CD4-positive, CD25-positive, alpha-beta regulatory T cell (primary cell): ENCODE measurements around the gene VENTX. TPM values are rescaled to one million over a fixed set of nuclear protein-coding genes. Genes with fewer than 3 reads are reported as not detected.

ENCODE experiments used
- ATAC-seq, 2 donors: fragments of 150-1000 bp; cut with Tn5 transposase; one replicate each; pipeline ENCODE4 v1.10.0; 2021; ENCODE audit warnings: low read depth in 2 of 2, moderate number of reproducible peaks in 2 of 2, moderate library complexity in 1 of 2
- DNase-seq, 3 donors: peaks; one replicate each; pipeline versions ENCODE4 v3.0.0 to v3.0.0-alpha.2; 2012 to 2022; ENCODE audit warnings: mixed read lengths in 1 of 3
- H3K27ac ChIP-seq: one replicate; pipeline ENCODE4 v1.7.0; 2013; ENCODE audit warnings: mild to moderate bottlenecking, low read length; ENCODE audit not compliant: insufficient read depth, poor library complexity, severe bottlenecking
- H3K27me3 ChIP-seq: one replicate; pipeline ENCODE4 v1.7.0; 2013; ENCODE audit warnings: low read length; ENCODE audit not compliant: control insufficient read depth, insufficient read depth
- H3K36me3 ChIP-seq: one replicate; pipeline ENCODE4 v1.7.0; 2013; ENCODE audit warnings: mild to moderate bottlenecking, low read length, moderate library complexity; ENCODE audit not compliant: control insufficient read depth, insufficient read depth
- H3K4me1 ChIP-seq: 2 replicates; pipeline ENCODE4 v1.7.0; 2013; ENCODE audit warnings: mild to moderate bottlenecking, low read length; ENCODE audit not compliant: insufficient read depth, control insufficient read depth, poor library complexity, severe bottlenecking
- H3K4me3 ChIP-seq: one replicate; pipeline ENCODE4 v1.7.0; 2013; ENCODE audit warnings: low read depth, mild to moderate bottlenecking, low read length, moderate library complexity
- H3K9me3 ChIP-seq, 2 experiments: 1 replicate in 1 of 2; 2 replicates in 1 of 2; pipeline ENCODE4 v1.7.0; 2013; ENCODE audit warnings: low read length in 2 of 2, mild to moderate bottlenecking in 1 of 2, moderate library complexity in 1 of 2; ENCODE audit not compliant: control insufficient read depth in 2 of 2
- H3K27ac Mint-ChIP-seq, 3 donors: one replicate each; pipeline ENCODE4 v1.8.0; 2020 to 2022; ENCODE audit warnings: mild to moderate bottlenecking in 3 of 3, mixed read lengths in 3 of 3, moderate library complexity in 2 of 3
- H3K27me3 Mint-ChIP-seq: one replicate; pipeline ENCODE4 v1.8.0; 2022; ENCODE audit warnings: mild to moderate bottlenecking, mixed read lengths
- H3K36me3 Mint-ChIP-seq: one replicate; pipeline ENCODE4 v1.8.0; 2020; ENCODE audit warnings: mixed read lengths
- H3K4me1 Mint-ChIP-seq, 4 donors: one replicate each; pipeline ENCODE4 v1.8.0; 2020 to 2022; ENCODE audit warnings: mixed read lengths in 4 of 4, mild to moderate bottlenecking in 1 of 4
- H3K4me3 Mint-ChIP-seq, 4 donors: one replicate each; pipeline ENCODE4 v1.8.0; 2020 to 2022; ENCODE audit warnings: mild to moderate bottlenecking in 4 of 4, mixed read lengths in 4 of 4, moderate library complexity in 3 of 4
- H3K9me3 Mint-ChIP-seq, 7 donors: one replicate each; pipeline ENCODE4 v1.8.0; 2020 to 2022; ENCODE audit warnings: mixed read lengths in 7 of 7, mild to moderate bottlenecking in 3 of 7, moderate library complexity in 2 of 7
- polyA plus RNA-seq, 4 donors: library from polyadenylated mRNA; unstranded; fragments of 300-500 nt; fragmentation: Illumina TruSeq; gene quantifications; one replicate each; pipeline ENCODE4 v1.2.3, GENCODE V29; 2021
- total RNA-seq: library from RNA; stranded (reverse); gene quantifications from one replicate; pipeline ENCODE4 v1.2.3, GENCODE V29; 2022

VENTX gene
- total and polyA plus RNA-seq, 5 donors from 2014 or later = not detected

DNA sequence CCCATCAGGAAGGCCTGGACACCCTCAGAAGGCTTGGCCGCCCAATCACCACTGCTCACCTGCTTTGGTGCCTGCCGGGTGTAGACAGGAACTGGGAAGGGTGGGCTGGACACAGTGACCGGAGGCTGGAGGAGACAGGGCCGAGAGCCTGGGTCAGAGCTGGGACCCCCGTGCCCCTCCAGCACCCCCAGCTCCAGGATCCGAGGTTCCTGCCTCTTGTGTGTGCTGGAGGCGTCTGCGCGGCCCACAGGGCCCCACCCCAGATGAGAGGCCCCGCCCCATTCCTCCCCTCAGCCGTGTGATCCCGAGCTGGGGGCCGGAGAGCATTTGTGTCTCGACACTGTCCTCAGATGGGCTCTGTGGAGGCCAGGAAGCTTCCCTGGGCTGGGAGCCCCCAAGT, 29.6 kb downstream of the VENTX start:
- Histone ChIP-seq H3K27ac (no peak overlapping the region), H3K4me3 (no peak overlapping the region), H3K4me1 (peaks cover 32% of the 10 kb centered on the region), H3K36me3 (peaks cover 13% of the 10 kb centered on the region), H3K9me3 (no peaks in the 10 kb centered on the region), H3K27me3 (no peaks in the 10 kb centered on the region)
- ATAC-seq = no peak
- Mint-ChIP-seq H3K27ac (no peak overlapping the region), H3K4me3 (no peak overlapping the region), H3K27me3 (no peaks in the 10 kb centered on the region), H3K4me1 (peaks cover 0 to 33% (median 17%) of the 10 kb centered on the region in 4 donors), H3K36me3 (no peaks in the 10 kb centered on the region), H3K9me3 (no peaks in the 10 kb centered on the region)
- no peak for DNase-seq

DNA sequence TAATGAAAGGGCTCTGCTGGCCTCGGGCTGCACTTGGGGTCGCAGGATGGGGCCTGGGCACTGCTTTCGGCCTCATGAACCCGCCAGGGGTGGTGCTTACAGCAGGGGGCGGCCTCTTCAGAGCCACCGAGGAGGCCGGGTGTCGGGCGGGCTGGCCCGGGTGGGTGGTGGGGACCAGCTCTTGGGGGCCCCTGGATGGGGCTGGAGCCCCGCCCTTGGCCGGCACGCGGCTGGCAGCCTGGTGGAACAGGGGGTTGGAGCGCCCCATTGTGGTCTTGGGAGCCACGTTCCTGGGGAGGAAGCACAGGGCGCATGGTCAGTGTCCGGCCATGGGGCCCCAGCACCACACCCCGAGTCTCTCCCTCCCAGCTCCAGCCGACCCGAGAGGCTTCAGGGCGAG, 30.2 kb downstream of the VENTX start:
- Mint-ChIP-seq H3K4me3 (no peak overlapping the region), H3K27ac (no peak overlapping the region), H3K27me3 (no peaks in the 10 kb centered on the region), H3K36me3 (no peaks in the 10 kb centered on the region), H3K4me1 (peaks cover 0 to 29% (median 16%) of the 10 kb centered on the region in 4 donors), H3K9me3 (no peaks in the 10 kb centered on the region)
- Histone ChIP-seq H3K36me3 (peaks cover 13% of the 10 kb centered on the region), H3K4me1 (peaks cover 27% of the 10 kb centered on the region), H3K9me3 (no peaks in the 10 kb centered on the region), H3K27ac (no peak overlapping the region), H3K27me3 (no peaks in the 10 kb centered on the region), H3K4me3 (no peak overlapping the region)
- DNase-seq (no peak), ATAC-seq (no peak)

DNA sequence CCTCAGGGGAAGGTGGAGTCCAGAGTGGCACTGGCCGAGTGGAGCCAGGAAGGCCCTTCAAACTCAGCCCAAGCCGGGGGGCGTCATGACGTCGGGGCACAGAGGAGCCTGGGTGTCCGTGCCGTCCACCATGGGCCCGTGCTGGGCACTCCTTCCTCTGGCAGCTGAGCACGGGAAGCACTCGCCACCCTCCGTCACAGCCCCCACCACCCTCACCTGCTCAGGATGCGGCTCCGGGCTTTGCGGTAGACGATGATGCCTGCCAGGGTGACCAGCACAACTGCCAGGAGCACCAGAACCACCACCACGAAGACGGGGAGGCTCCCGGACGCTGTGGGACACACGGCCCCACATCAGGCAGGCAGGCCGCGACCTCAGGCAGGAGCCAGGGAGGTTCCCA, 30.9 kb downstream of the VENTX start:
- H3K4me1 ChIP-seq = peaks cover 20% of the 10 kb centered on the region
- no peak overlapping the region for H3K4me3 ChIP-seq
- Mint-ChIP-seq H3K27ac (no peak overlapping the region), H3K27me3 (no peaks in the 10 kb centered on the region), H3K4me1 (peaks cover 0 to 22% (median 13%) of the 10 kb centered on the region in 4 donors), H3K4me3 (no peak overlapping the region), H3K9me3 (no peaks in the 10 kb centered on the region), H3K36me3 (no peaks in the 10 kb centered on the region)
- ATAC-seq = no peak
- no peaks in the 10 kb centered on the region for H3K27me3 ChIP-seq
- peaks cover 19% of the 10 kb centered on the region for H3K36me3 ChIP-seq
- no peaks in the 10 kb centered on the region for H3K9me3 ChIP-seq
- H3K27ac ChIP-seq = no peak overlapping the region
- no peak for DNase-seq

DNA sequence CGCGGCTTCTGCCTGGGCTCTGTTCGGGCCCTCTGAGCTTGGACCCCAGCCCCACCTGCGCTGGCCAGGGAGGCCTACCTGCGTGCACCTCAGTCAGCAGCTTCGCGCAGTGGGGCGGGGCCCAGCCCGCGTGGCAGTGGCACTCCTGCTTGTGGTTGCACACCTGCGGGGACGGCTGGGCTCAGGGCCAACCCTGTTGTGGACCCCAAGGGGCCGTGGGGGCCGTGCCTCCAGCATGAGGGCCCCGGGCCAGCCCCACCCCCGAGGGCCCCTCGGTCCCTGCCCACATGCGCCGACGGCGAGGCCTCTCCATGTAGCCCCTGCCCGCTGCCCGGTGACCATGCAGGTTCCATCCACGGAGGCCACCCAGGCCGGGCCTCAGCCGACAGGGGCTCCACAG, 31.7 kb downstream of the VENTX start:
- Histone ChIP-seq H3K9me3 (no peaks in the 10 kb centered on the region), H3K4me3 (no peak overlapping the region), H3K4me1 (peaks cover 16% of the 10 kb centered on the region), H3K27ac (no peak overlapping the region), H3K27me3 (no peaks in the 10 kb centered on the region), H3K36me3 (peaks cover 19% of the 10 kb centered on the region)
- H3K4me1 Mint-ChIP-seq = peaks cover 0 to 15% (median 9%) of the 10 kb centered on the region in 4 donors
- no peaks in the 10 kb centered on the region for H3K36me3 Mint-ChIP-seq
- ATAC-seq (no peak), DNase-seq (no peak)
- no peak overlapping the region for H3K27ac Mint-ChIP-seq
- H3K27me3 Mint-ChIP-seq = no peaks in the 10 kb centered on the region
- H3K4me3 Mint-ChIP-seq = no peak overlapping the region
- no peaks in the 10 kb centered on the region for H3K9me3 Mint-ChIP-seq

DNA sequence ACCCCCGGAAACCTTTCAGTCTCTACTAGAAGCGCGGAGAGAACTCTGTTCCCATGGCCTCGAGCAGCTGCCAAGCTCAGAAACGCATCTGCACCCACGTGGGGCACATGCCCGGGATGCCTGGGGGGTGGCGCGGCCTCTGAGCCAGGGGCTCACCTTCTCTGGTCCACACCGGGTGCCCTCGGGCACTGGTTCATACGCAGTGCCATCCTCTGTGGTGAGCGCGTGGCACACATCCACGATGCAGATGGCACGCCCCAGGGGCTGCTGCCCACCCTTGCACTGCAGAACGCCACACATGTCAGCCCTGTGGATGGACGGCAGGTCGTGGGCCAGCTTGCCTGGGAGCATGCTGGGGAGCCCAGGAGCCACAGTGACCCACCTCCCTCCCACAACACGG, 32.5 kb downstream of the VENTX start:
- Mint-ChIP-seq H3K36me3 (no peaks in the 10 kb centered on the region), H3K27ac (no peak overlapping the region), H3K9me3 (no peaks in the 10 kb centered on the region), H3K27me3 (no peaks in the 10 kb centered on the region), H3K4me1 (peaks cover 0 to 14% (median 5%) of the 10 kb centered on the region in 4 donors), H3K4me3 (no peak overlapping the region)
- Histone ChIP-seq H3K4me1 (peaks cover 17% of the 10 kb centered on the region), H3K27me3 (no peaks in the 10 kb centered on the region), H3K27ac (no peak overlapping the region), H3K4me3 (no peak overlapping the region), H3K36me3 (peaks cover 19% of the 10 kb centered on the region), H3K9me3 (no peaks in the 10 kb centered on the region)
- no peak for DNase-seq
- ATAC-seq = no peak

DNA sequence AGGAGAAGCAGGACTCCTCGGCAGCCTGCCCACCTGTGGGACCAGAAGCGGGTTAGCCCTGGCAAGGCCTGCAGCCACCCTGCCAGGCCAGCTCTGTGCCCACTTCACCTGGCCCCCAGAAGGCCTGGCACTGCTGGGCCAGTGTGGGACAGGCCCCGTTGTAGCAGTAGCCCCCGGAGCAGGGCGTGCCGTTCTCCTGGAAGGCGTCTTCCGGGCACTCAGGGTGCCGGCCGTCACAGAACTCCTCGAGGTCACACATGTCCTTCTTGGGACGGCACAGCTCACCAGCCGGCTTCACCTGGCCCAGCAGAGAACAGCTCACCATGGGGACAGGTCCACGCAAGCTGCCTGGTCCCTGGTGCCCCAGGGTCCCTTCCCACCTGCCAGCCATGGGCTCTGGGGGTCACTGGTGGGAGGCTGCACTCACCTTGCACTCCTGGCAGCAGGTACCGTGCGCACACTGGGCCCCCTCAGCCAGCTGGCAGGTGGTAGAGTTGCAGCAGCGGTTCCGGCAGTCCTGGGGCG, 33.2 kb downstream of the VENTX start:
- no peaks in the 10 kb centered on the region for H3K27me3 Mint-ChIP-seq
- Histone ChIP-seq H3K27me3 (no peaks in the 10 kb centered on the region), H3K9me3 (no peaks in the 10 kb centered on the region), H3K27ac (no peak overlapping the region), H3K4me3 (no peak overlapping the region), H3K4me1 (peaks cover 20% of the 10 kb centered on the region), H3K36me3 (peaks cover 19% of the 10 kb centered on the region)
- H3K4me1 Mint-ChIP-seq = peaks cover 0 to 12% (median 1%) of the 10 kb centered on the region in 4 donors
- H3K9me3 Mint-ChIP-seq = no peaks in the 10 kb centered on the region
- ATAC-seq (no peak), DNase-seq (no peak)
- H3K4me3 Mint-ChIP-seq = no peak overlapping the region
- H3K36me3 Mint-ChIP-seq = no peaks in the 10 kb centered on the region
- H3K27ac Mint-ChIP-seq = peak overlapping the region in 1 of 3 donors; percentile 5

DNA sequence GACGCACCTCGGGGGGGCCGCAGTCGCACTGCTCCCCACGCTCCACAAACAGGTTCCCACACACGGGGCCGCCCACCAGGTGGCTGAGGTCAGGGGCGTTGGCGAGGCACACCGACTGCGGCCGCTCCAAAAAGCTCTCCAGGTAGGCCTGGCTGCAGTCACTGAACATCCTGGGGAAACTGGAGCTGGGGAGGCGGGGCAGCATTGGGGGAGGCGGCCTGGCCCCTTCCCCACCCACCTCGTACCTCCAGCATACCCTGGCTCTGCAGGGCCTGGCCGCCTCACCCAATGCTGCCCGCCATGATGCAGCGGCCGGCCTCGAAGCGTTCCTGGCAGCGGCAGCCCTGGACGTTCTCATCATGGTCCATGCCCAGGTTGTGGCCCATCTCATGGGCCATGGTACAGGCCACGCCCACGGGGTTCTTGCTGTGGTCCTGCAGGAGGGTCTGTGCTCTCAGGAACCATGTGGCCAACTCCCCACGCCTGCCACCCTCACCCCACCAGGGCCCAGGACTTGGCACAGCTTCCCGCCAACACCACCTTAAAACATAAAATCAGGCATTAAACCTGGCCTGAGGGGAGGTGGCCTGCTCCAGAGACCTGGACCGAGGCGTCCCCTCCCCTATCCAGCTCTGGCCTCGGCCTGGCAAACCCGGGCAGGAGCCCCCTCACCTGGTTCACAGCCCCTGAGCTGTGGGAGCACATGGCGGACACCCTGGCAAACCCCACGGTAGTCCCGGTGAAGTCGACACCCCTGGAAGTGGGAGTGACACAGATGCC, 34.1 kb downstream of the VENTX start:
- H3K36me3 Mint-ChIP-seq = no peaks in the 10 kb centered on the region
- peaks cover 28% of the 10 kb centered on the region for H3K4me1 ChIP-seq
- no peak overlapping the region for H3K4me3 ChIP-seq
- ATAC-seq (no peak), DNase-seq (no peak)
- H3K27ac ChIP-seq = no peak overlapping the region
- H3K36me3 ChIP-seq = peaks cover 19% of the 10 kb centered on the region
- no peak overlapping the region for H3K27ac Mint-ChIP-seq
- H3K27me3 ChIP-seq = no peaks in the 10 kb centered on the region
- H3K9me3 ChIP-seq = no peaks in the 10 kb centered on the region
- H3K9me3 Mint-ChIP-seq = no peaks in the 10 kb centered on the region
- H3K4me1 Mint-ChIP-seq = peaks cover 0 to 17% (median 1%) of the 10 kb centered on the region in 4 donors
- H3K27me3 Mint-ChIP-seq = no peaks in the 10 kb centered on the region
- no peak overlapping the region for H3K4me3 Mint-ChIP-seq
